Purkinje cell (primary cell): ENCODE data around the gene CDH13. TPM values are rescaled to one million over a fixed set of nuclear protein-coding genes. Genes with fewer than 3 reads are reported as not detected.

Experiments used
- polyA plus RNA-seq: library from polyadenylated mRNA; unstranded; fragments of >200 nt; fragmentation: Nextera tagmentation; gene quantifications from 2 replicates; pipeline ENCODE4 v1.2.1, GENCODE V29; 2014

The CDH13 gene
- polyA plus RNA-seq, result 7.3 TPM in 1 of 2 replicates, not detected in the other

GRCh38 chr16:82626791-82627261 is at the start of gene CDH13:
Gene CDH13, plus strand, starts transcription at chr16:82626969.

GRCh38 chr16:83807710-83808572 is 1181.2 kb downstream of the CDH13 start, which contains the start of gene HSBP1:
Gene HSBP1, plus strand, starts transcription at chr16:83807978. Its CDS starts 99 bp downstream, at chr16:83808077.

